NAMALWA (cell line): Measurements from ENCODE around the gene FOXO1.
"Not testable (repeated sequence)": the region's sequence is repeated elsewhere in the genome, so short reads cannot be mapped to it uniquely, and the experiment has no call there.

ENCODE experiments used
- DNase-seq: peaks from one replicate; pipeline ENCODE4 v3.0.0-alpha.2; 2015; ENCODE audit warnings: low spot score

Gene FOXO1

DNA sequence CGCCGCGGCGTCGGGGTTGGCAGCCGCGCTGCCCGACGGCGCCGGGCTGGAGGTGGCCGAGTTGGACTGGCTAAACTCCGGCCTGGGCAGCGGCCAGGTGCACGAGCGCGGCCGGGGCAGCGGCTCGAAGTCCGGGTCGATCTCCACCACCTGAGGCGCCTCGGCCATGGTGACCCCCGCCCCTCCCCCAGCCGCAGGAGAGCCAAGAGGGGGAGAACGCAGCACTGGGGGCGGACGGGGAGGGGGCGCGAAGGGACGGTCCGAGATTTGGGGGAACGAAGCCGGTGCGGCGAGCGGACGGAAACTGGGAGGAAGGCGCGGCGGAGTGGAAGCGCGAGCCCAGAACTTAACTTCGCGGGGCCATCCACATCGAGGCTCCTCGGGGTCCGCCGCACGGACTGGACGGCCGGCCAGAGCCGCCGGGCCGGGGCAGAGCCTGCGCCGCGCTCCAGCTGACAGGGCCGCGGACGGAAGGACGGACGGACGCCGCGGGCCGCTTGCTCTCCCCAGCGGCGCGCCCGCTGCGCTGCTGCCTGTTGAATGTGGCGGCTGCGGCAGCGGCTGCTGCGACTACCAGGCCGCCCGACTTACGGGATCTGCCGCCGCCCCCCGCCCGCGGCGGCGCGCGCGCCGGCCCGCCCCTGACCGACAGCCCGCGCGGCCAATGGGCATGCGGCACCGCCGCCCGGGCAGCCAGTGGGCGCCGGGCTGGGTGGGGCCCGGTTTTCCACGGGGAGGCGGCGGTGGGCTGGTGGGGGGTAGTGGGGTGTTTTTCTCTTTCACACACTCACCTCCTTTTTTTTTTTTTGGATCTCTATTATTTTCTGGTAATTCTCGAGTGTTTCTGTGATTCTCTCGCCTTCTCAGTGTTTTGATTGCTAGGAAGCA lies at the start of gene FOXO1:
Gene FOXO1, minus strand, starts transcription at position 597 of the 888 bp plus-strand sequence. Its CDS starts 429 bp downstream, at position 168.
- peak; percentile 86 for DNase-seq

DNA sequence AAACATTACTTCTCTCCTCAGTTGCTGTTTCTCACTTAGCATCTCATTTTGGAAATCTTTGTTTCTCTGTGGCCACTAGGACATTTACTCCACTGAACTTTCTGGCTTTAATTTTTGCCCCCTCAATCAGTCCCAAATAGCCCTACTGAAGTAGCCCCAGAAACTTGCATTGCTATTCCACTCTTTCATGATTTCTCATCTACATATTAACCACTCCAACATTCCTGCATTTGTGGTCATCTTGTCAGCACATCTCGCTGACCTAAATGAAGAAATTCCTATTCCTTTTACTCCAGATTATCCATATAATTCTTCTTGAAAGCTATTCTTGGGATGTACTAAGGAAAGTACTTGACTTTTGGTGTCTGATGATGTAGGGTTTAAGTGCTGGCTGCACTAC lies 48.0 kb upstream of the FOXO1 start:
- DNase-seq = not testable (repeated sequence)

DNA sequence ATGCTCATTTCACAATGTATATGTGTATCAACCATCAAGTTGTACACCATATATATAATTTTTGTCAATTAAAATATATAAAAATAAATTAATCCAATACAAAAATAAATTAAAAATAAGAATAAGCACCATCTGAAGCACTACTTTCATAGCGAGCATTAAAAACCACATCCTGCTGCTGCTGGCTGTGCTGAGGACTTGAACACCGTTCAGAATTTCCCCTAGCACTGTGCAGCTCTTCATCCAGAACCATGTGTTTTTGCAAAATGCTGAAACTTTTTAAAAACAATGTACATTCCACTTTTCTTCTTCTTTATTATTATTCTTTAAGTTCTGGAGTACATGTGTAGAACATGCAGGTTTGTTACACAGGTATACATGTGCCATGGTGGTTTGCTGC lies 40.0 kb upstream of the FOXO1 start:
- no peak for DNase-seq

DNA sequence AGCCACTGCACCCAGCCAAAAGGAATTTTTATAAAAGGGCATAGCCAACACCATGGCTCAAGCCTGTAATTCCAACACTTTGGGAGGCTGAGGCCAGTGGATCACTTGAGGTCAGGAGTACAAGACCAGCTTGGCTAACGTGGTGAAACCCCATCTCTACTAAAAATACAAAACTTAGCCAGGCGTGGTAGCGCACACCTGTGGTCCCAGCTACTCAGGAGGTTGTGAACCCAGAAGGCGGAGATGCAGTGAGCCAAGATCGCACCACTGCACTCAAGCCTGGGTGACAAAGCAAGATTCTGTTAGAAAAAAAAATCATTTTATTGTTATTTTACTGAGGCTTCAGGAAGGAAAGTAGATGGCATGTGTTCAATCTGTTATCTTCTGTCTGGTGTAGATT lies 31.3 kb upstream of the FOXO1 start:
- DNase-seq = peak; percentile 71

DNA sequence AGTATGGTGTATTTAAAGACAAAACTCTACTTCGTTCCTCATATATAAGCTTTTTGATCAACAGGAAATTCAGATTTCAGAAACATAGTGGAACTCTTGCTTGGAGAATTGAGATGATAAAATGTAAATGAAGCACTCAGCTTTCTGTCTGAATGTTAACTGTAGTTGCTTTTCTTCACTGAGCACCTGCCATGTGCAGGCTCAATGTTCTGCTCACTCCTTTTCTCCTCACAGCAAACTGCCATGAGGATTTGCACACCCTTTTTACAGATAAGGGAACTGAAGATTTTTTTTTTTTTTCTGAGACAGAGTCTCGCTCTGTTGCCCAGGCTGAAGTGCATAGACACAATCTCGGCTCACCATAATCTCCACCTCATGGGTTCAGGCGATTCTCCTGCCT lies 28.0 kb upstream of the FOXO1 start:
- peak; percentile 43 for DNase-seq

DNA sequence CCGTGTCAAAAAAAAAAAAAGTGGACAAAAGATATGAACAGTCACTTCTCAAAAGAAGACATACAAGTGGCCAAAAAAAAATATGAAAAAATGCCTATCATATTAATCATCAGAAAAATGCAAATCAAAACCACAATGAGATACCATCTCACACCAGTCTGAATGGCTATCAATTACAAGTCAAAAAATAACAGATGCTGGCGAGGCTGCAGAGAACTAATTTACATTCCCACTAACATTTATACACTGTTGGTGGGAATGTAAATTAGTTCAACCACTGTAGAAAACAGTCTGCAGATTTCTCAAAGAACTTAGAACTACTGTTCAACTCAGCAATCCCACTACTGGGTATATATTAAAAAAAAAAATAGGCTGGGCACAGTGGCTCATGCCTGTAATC lies 26.5 kb upstream of the FOXO1 start:
- peak; percentile 72 for DNase-seq

DNA sequence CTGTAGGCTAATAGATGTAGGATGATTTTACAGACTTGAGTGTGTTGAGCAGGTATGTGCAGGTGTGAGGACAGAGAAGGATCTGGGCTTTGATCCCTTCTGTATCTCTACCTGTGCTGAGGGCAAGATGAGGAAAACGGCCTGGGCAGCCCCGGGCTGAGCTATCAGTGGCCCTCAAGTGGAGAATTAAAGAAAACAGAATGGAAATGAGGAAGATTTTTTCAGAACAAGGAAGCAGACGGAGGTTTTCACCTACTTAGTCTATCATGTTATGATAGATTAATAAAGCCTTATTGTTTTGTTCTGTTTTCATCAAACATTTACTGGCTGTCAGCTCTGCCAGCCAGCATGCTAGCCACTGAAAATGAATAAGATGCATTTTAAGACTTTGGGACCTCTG lies 22.3 kb upstream of the FOXO1 start:
- DNase-seq = no peak

DNA sequence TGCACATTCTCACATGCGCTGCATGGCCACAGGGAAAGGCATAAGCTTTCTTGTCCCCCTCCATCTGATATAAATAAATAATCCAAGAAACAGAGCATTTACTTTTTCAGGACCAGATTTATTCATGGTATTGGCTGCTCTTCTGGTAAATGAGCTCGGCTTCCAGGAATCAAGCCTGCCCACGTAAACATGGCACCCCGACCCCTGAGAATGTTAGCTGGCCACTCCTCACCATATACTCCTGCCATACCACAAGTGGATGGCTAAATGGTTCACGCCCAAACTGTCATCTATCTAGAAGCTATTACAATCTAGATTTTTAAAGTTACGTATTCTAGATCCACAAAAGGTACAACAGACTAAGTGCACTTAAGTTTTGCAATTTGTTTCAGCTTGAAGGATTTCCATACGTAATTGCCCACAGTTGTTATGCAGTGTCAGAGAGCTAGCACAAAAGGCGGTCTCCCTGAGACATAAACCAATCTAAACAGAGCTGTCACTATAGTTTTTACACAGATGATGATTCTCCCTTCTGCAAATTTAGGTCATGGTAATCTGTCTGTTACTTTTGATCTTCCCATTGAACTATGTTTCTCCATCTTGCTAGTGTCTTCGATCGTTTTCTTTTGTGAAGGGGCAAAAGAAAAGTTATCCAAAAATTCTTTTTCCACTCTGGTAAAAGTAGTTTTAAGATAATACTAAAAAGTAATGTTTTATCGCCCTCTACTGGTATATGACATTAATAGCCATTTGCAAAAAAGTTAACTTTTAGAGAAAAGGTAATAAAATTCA lies 16.2 kb upstream of the FOXO1 start:
- peak; percentile 64 for DNase-seq

DNA sequence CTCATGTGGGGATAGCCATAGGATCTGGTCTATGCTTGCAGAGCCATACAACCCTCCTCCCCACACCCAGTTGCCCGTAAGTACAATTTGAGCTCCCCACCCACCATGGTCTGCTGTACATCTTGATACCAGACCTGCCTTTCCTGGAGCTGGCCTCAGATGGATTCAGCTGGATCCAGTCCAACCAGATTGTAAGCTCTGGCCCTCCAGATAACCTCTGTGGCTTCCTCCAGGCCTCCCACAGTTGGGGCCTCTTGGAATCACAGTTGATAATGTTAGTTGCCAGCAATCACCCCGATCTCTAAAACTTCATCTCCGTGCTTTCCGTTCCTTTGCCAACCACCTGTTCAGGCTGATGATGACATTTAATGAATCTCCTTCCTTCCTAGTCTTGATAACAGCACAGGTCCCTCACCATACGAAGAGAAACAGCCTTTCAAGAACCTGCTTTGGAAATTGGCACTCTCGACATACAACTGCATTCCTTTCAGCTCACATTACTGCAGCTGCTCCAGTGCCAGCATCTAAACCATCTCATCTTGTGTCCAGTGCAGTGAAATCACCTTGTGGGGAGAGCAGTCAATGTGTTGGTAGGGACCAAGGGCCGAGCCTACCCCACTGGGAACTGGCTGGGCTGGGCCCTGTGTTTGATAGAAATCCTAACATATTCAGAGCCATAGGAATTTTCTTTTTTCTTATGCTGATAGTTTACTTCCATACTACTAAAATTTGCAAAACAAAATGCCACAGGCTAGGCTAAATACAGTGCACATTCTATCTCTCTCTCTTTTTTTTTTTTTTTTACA lies 15.1 kb upstream of the FOXO1 start:
- DNase-seq = no peak

DNA sequence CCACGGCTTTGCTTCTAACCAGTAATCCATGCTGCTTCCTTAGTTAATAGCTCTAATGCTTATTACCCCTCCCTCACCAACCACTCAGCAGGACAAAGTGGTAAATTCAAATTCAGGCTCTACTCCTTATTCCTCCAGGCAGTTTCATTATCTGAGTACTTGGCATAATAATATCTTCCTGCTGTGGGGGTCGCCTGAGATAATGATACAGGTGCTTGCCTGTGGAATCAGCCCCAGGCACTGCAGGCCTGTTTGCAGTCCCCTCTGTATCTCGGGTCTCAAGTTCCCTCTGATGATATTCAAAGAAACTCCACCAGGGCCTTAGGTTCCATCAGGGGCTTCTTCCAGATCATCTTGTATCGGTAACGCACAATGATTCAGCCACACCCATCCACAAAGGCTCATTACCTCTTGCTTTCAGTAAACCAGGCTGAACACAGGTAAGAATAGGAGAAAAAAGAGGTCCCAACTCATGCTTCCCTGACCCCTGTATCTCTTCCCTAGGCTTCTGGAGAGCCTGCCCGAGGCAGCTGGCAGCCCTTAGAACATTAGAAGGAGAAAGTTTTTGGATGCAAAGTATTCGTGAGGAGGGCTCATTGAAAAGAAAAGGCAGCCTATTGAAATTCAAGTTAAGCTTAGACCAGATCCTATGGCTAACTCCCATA lies 14.3 kb upstream of the FOXO1 start:
- DNase-seq = no peak

DNA sequence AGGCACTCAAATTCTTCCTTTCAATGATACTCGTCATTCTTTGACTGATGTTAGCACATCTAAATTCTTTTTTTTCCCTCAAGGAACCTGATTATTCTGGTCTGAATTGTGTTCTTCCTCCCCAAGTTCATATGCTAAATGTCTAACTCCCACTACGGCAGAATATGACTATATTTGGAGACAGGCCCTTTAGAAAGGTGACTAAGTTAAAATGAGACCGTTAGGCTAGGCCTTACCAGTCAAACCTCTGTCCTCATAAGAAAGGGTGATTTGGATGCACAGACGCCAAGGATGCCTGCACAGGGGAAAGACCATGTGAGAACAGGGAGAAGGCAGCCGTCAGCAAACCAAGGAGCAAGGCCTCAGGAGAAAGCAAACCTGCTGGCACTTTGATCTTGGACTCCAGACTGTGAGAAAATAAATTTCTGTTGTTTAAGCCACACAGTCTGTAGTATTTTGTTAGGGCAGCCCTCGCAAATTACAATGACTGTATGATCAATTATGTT lies 13.1 kb upstream of the FOXO1 start:
- DNase-seq = no peak

DNA sequence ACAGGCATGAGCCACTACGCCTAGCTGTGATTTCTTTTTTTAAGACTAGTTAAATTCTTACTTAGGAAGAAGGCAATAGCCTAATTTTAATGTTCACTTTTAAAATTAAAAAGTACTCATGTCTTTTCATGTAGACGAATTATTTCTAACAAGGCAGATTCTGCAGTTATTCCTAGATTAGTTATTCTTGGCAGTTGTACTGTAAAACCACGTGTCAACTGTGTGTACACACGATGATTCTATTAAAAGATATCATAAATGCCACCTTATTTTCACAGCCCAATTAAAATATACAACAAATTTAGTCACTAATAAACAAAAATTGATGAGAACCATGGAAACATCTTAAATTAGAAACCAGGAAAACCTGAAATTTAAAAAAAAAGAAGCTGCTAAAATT lies 10.6 kb upstream of the FOXO1 start:
- DNase-seq = no peak

DNA sequence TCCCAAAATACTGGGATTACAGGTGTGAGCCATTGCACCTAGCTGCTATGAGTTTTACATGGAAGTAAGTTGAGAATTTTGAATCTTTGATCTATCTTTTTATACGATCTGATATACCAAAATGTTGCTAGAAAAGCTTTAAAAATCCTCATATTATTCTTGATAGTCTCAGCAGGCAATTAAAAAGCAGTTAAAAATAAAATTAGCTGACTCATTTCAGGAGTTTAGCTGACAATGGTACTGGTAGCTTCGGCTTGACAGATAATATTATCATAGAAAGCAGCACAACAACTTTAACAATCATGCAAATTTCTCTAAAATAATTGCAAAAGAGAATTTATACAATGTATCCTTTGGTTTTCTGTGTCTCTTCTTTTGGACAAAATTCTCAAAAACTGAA lies 9.6 kb upstream of the FOXO1 start:
- no peak for DNase-seq

DNA sequence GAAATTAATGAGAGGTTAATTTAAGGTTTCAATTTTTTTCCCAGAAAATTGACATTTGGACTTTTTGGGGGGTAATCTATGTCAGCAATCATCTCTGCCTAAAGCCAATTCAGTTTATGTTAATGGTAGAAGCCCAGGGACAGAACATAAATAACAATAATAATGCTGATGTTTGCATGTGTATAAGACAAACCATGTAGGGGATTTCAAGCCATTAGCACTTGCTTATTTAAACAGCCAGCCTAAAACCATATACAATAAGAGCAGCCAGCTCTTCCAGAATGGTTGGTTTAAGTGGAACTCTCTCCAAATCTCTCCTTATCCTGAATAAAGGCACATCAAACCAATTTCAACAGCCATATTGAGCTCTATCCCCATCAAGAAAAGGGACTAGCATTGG lies 7.0 kb upstream of the FOXO1 start:
- no peak for DNase-seq

DNA sequence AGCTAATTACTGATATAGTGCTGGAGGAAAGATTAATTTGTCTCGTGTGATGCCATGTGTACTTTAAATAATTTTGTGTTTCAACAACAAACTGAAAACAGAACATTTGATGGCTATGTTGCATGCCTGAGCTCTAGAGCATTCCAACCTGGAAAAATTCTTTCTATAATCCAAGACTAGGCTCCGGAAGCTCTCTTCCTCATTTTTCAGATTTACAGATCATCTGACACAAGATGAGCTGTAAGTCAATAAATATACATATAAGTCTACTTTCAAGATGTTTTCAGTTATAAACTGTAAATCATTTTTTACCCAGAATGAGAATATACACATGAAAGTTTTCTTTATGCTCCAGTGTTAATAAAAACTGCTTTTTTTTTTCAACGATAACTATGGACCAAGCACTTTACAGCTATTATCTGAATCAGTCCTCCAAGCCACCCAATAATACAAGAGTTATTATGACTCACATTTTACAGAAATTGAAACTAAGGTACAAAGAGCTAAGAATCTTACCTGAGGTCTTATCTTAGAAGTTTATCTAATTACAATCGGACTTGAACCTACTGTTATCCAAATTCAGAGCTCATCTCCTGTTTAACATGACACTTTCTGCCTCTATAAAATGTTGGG lies 6.4 kb upstream of the FOXO1 start:
- no peak for DNase-seq

DNA sequence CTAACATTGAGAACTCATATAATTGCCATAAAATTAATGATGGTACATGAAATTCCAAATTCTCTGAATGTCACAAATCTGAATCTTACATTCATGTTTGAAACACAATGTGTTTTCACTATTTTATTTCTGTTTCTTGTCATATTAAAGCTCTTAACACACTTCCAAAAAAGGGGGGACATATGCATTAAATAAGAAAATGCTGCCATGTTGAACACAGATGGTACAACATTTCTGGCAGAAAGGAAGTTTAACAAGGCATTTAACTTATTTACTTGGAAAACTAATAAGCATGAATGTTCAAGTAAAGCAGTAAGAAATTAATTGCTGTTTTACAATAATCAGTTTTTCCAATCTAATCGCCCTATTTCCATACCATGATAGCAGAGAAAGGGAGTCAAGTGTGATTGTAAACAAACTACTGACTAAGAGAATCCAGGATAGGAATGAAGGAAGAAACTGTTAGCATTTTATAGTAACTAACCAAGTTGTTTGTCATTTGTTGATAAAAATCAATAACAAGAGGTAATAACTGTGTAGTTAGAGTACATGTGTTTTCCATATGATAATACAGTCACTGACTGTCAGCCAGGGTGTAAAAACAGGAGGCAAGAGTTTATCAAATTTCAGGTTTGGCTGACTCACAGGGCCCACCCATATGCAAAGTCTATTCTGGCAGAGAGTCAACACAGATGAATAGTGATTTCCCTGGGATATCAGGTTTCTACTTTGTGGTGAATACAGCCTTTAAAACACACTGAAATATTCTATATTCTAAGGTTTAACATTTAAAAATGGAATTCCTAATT lies 5.7 kb upstream of the FOXO1 start:
- peak; percentile 40 for DNase-seq

DNA sequence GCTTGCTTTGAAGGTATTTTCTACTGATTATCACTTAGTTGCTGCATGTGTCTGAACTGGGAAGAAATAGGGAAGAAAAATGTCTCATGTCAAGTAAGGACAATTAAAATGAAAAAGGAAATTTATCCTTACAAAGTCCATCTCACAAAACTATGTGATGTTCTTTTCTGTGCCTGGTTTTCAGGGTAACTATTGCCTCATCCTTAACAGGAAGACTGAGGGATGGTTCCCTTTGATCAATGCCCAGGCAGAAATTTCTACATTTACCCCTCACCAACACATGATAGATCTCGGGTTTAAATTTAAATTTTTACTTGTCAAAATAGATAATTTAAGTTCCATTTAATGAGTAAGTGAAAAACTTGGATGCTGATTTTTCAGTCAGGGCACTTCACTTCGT lies 3.9 kb upstream of the FOXO1 start:
- DNase-seq = no peak

DNA sequence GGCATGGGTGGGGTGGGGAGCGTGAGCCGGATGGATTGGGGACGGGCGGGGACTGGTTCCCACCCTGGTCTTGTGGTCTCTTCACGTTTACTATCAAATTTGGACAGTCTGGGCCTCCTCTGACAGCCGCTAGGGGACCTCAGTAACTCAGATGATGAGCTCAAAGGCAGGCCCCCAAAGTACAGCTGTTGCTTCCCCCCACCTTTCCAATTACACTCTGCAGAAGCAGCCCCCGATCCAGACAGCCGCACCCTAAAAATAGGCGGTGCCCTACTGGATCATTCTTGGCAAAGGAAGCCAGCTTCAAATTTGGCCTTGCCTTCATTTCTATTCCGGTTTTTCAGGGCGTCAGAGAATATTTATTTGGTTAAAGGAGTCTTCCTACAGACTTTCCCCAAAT lies 1.9 kb upstream of the FOXO1 start:
- DNase-seq = peak; percentile 88

DNA sequence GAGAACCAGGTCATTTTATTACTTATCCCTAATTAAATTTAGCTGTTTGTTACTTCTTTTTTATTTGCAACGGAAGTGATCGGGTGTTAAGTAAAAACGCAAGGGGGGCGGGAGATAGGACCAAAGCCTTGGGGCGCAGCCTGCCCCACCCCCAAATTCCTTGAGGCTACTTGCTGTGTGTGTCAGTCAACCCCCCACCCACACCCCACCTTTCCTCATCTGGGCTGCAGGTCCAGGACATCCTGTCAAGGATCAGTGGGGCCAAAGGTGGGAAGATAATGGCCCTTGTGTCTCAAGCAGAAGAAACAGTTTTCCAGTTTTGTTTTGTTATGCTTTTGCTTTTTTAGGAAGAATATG lies 1.2 kb upstream of the FOXO1 start:
- no peak for DNase-seq

DNA sequence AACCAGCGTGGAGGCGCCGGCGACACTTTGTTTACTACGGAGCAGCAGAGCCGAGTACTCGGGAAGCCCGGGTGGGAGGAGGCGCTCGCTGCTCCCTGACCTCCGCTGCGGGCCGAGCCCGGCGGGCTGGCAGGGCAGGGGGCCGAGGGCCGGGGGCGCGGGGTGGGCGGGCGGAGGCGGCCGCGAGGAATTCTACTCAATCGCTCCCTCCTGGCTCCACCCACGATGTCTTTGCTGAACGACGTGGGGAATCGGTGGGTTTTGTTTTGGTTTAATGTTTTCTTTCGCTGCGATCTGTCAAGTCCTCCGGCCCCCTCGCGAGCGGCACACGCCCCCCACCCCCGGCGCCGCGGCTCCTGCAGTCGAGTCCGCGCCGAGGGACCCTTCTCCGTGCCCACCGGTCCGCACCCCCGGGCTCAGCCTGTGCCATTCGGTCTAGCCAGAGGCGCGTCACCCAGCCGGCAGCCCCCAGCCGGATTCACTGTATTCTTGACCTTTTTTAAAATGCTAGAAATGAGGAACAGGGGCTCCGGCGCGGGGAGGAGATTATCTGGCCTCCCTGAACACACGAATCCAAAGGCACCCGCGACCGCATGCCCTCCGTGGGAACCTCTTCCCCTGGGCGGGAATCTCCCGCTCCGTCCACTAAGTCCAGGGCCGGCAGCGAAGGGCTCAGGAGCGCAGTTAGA lies 636 bp upstream of the FOXO1 start:
- DNase-seq = peak; percentile 78
